ENCODE results near the gene MTIF3. TPM values are rescaled to one million over a fixed set of nuclear protein-coding genes. Genes with fewer than 3 reads are reported as not detected.

MTIF3 gene
- total RNA-seq, 1 donor from 2014 or later, result 55.1 TPM

GRCh38 chr13:27461940-27462584, 11.7 kb upstream of the MTIF3 start:
- DNase-seq (ENCODE audit: low spot score), result no peak

GRCh38 chr13:27455331-27455855, 5.0 kb upstream of the MTIF3 start:
- no peak for DNase-seq (ENCODE audit: low spot score)

GRCh38 chr13:27450921-27451471, 632 bp upstream of the MTIF3 start:
- DNase-seq (ENCODE audit: low spot score), result peak; percentile 91

GRCh38 chr13:27449081-27449603, 1.2 kb downstream of the MTIF3 start:
- DNase-seq (ENCODE audit: low spot score), result no peak

- no peak for DNase-seq (ENCODE audit: low spot score)
Measured at GRCh38 chr13:27448308-27448707, 2.1 kb downstream of the MTIF3 start.

GRCh38 chr13:27446986-27447583, 3.3 kb downstream of the MTIF3 start:
- DNase-seq (ENCODE audit: low spot score), result no peak

GRCh38 chr13:27442797-27443196, 7.6 kb downstream of the MTIF3 start:
- no peak for DNase-seq (ENCODE audit: low spot score)

GRCh38 chr13:27442071-27442647, 8.2 kb downstream of the MTIF3 start:
- DNase-seq (ENCODE audit: low spot score), result no peak

GRCh38 chr13:27440408-27440807, 10.0 kb downstream of the MTIF3 start:
- no peak for DNase-seq (ENCODE audit: low spot score)

GRCh38 chr13:27437126-27437525, 13.2 kb downstream of the MTIF3 start:
- DNase-seq (ENCODE audit: low spot score), result no peak

- no peak for DNase-seq (ENCODE audit: low spot score)
Measured at GRCh38 chr13:27432611-27433210, 17.7 kb downstream of the MTIF3 start.

- no peak for DNase-seq (ENCODE audit: low spot score)
Measured at GRCh38 chr13:27432180-27432579, 18.2 kb downstream of the MTIF3 start.

GRCh38 chr13:27428160-27428559, 22.2 kb downstream of the MTIF3 start:
- DNase-seq (ENCODE audit: low spot score), result no peak

GRCh38 chr13:27427641-27428040, 22.7 kb downstream of the MTIF3 start:
- no peak for DNase-seq (ENCODE audit: low spot score)

GRCh38 chr13:27425918-27426630, 24.3 kb downstream of the MTIF3 start:
- DNase-seq (ENCODE audit: low spot score), result no peak

GRCh38 chr13:27425158-27425917, 25.0 kb downstream of the MTIF3 start:
- no peak for DNase-seq (ENCODE audit: low spot score)

GRCh38 chr13:27424246-27425157, 25.9 kb downstream of the MTIF3 start, which contains the start of gene GTF3A:
Gene GTF3A (plus strand): TSS chr13:27424619.
- DNase-seq (ENCODE audit: low spot score), result peak; percentile 96

GRCh38 chr13:27423333-27423732, 27.0 kb downstream of the MTIF3 start:
- no peak for DNase-seq (ENCODE audit: low spot score)

Measured in mesenteric fat pad (tissue), 1 donor.